Islet precursor cell (in vitro differentiated cells): ENCODE data around the gene NTSR2.

Source experiments
- DNase-seq: peaks from one replicate; pipeline ENCODE4 v3.0.0-alpha.2; 2018

Gene NTSR2

DNA sequence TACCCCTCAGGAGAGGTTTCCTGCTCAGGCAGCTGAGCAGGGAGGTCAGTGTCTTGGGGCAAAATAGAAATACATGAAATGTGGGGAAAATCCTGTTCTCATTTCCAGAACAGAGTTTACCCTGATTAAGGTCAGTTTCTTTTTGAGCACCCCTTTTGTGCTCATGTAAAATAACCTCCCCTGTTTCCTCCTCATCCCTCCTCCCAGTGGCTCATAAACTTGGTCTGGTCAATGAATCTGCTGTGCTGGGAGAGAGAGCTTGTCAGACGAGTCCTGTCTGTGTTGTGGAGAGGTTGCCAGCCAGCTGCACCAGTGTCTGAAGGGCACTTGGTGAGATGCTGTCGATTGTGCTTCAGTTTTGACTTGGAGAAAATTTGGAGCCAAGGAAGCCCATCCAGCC is 48.6 kb downstream of the NTSR2 start:
- no peak for DNase-seq

DNA sequence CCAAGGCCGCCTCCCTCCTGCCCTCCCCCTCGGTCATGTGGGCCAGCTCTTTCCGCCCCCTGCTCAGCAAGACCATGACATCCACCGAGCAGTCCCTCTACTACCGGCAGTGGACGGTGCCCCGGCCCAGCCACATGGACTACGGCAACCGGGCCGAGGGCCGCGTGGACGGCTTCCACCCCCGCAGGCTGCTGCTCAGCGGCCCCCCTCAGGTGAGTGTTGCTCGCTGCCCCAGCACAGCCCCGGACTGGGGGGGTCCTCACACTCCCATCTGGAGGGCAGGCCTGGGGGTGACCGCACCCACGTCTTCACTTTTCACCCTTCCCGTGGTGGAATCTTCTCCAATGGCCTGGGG is 51.3 kb downstream of the NTSR2 start:
- DNase-seq, result no peak

DNA sequence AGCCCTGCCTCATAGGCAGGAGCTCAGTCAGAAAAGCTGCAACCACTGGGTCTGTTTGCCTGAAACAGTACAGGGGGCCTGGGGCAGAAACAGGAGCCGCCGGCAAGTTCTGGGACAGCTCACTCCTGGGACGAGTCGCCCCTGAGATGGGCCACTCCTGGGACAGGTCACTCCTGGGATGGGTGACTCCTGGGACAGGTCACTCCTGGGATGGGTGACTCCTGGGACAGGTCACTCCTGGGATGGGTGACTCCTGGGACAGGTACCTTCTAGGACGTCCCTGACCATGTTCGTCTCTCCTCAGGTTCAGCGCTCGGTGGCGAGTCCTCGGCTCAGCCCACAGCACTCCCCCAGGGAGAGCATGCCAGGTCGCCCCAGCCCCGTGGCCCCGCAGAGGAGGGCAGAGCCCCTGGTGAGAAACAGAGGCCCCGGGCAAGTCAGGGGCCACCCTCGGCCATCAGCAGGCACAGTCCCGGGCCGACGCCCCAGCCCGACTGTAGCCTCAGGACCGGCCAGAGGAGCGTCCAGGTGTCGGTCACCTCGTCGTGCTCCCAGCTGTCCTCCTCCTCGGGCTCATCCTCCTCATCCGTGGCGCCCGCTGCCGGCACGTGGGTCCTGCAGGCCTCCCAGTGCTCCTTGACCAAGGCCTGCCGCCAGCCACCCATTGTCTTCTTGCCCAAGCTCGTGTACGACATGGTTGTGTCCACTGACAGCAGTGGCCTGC is 51.8 kb downstream of the NTSR2 start:
- DNase-seq, result no peak

DNA sequence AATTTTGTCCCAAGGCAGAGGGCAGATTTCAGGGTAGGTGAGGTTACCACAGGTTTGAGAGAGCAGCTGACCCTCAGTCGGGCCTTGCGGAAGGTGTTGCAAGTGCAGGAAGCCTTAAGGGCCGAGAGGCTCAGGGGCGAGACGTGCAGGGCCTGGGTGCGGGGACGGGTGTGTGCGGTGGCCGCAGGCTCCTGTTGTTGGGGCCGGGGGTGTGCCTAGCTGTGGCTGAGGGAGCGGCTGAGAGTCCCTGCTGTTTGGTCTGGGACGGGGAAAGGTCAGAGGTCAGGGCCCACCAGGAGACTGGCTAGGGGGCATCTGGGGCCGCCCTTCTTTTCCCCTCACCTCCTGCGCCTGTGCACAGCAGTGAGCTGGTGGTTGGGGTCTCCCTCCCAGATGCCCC is 52.5 kb downstream of the NTSR2 start:
- DNase-seq, result no peak

DNA sequence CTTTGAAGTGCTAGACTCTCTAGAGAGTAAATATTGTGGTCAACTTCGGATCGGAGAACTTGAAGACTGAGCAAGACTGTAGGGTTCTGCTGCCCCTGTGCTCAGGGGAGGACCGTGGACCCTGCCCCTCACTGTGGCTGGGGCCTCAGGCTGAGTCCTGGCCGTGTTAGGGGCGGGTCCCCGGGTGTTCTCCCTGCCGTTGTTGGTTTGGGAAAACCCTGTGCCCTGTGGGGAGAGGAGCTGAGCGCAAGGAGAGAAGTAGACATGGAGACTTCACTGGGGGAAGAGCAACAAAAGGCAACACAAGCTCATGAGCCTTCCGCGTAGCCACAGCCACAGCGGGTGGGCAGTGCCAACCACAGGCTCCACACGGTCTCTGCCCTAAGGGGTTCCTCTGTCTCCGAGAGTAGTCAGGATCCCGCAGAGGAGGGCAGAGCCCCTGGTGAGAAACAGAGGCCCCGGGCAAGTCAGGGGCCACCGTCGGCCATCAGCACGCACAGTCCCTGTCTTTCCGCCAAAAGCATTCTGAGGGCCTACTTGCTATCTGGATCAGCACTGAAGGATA is 53.1 kb downstream of the NTSR2 start:
- no peak for DNase-seq

DNA sequence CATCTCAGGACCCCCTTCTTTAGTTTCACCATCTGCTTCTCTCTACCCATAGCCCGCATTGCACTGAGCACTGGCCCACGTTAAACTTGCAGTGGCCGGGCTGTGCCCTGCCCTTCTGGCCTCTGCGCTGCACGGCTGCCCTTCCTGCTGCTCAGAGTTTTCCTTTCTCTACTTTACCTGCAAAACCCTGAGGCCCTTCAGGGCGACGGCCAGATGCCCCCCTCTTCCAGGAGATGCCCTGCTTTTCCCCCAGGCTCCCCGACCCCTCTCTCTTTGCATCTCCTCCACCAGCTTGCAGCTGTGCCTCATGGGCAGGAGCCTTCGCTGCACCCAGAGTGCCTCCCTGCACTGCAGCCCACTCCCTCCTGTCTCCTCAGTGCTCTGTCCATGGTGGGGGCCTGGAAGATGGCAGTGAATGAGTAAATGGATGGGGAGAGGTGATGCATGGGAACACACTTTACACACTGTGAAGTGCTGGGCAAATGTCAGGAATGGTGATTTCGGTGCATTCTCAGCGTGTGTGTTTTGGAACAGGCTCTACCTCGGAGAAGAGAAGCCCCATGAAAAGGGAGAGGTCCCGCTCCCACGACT is 53.8 kb downstream of the NTSR2 start:
- no peak for DNase-seq

DNA sequence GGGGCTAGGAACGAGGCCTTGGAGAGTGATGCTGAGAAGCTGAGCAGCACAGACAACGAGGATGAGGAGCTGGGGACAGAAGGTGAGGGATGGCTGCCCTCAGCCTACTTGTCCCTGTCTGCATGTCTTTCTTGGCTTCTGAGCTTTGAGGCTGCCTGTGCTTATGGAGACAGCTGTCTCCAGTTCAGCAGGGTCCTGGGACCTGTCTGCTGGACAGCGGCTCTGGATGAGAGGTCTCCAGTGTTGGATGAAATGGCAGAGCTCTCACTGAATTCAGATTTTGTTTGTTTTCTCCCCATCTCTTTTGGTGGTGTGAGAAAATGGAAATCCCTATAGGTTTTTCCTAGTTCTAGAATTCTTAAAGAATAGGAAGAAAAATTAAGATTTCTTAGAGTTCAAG is 54.8 kb downstream of the NTSR2 start:
- DNase-seq, result no peak

DNA sequence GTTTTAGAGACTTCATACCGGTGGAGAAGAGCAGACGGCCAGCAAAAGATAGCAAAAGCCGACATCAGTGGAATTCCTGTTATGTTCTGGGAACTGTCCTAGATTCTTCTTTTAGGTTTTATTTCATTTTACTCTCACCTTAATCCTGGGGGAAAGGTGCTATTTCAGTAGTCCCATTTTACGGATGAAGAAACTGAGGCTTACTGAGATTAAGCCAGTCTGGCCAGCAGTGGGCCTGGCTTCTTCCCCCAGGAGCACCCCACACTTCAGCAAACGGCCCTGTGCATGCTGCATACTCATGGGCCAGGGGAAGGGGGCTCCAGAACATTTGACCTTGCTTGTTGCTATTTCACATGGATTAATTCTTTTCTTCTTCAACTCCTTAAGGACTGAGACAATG is 56.7 kb downstream of the NTSR2 start:
- DNase-seq, result no peak

DNA sequence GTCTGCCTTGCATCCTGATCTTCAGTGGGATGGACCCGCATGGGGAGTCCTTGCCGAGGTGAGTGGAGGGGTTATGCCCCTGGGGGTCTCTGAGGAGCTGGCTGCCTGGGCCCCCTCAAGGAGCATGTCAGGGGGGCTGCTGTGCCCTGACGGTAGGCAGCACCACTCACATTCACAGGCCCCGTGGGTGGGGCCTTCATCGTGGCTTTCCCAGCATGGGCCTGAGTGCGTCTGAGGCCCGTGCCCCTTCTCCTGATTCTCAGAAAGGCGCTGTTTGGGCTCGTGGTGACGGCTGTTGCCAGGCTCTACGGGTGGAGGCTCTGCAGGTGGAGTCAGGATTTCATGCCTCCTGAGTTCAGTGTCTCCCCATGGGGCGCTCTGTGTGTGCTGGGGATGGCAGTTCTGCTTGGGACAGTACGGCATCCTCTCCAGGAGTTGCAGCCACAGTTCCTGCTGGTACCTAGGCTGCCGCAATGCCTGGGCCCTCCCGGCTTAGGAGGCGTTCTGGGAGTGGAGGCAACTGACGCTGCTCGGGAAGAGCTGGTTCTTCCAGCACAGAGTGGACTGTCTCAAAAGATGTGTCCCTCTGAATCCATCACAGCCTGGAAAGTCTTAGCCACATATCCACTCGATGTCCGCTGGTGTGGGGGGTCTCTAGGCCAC is 57.3 kb downstream of the NTSR2 start:
- no peak for DNase-seq

DNA sequence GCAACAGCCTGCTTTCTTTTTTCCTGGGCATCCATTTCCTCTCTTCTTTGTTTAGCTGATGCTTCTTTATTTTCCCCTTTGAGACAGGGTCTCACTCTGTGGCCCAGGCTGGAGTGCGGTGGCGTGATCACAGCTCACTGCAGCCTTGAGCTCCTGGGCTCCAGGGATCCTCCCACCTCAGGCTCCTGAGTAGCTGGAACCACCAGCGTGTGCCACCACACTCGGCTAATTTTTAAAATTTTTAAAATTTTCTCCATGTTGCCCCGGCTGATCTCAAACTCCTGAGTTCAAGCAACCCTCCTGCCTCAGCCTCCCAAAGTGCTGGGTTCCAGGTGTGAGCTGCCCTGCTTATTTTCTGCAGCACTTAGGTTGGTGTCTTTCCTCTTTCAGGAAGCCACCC is 58.7 kb downstream of the NTSR2 start:
- DNase-seq, result no peak

DNA sequence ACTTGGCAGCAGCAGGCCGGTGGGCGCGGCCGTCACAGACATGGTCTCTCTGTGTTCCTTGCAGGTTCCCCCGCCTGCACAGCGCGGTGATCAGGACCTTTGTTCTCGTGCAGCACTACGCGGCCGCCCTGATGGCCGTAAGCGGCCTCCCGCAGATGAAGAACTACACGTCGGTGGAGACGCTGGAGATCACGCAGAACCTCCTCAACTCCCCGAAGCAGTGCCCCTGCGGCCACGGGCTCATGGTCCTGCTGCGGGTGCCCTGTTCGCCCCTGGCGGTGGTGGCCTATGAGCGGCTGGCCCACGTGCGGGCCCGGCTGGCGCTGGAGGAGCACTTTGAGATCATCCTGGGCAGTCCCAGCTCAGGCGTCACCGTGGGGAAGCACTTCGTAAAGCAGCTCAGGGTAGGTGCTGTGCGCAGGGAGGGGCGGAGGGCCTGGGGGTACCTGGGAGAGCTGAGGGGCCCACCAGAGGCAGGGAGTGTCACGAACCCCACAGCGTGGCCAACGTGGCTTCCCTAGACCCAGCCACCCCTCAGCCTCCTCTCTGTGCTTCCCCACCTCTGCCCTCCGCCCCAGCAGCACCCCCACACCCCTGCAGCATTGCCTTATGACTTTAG is 59.3 kb downstream of the NTSR2 start:
- no peak for DNase-seq
